IMR-90 (cell line): ENCODE data around the gene BCL11A. TPM values are rescaled to one million over a fixed set of nuclear protein-coding genes. Genes with fewer than 3 reads are reported as not detected.
A peak's percentile ranks its signal among the peaks of the same experiment; 100 is the strongest.

Experiments used
- ATAC-seq: fragments of 200-7000 bp; cut with Tn5 transposase; 2 replicates; pipeline ENCODE4 v1.9.1; 2020; ENCODE audit warnings: low read depth, mild to moderate bottlenecking, moderate library complexity
- BruUV-seq: library from RNA; stranded (reverse); fragments of 400-500 nt; replicated peaks from 2 replicates; lab custom pipeline; 2021; lab: Mats Ljungman, UMichigan
- CTCF ChIA-PET: fragments of 300-600 bp; formaldehyde crosslinking; extraction: SDS; loops from one replicate; lab custom pipeline; 2021; ENCODE audit warnings: antibody characterized with exemption; lab: Yijun Ruan, JAX
- POLR2A ChIA-PET: fragments of 300-600 bp; sonication (Branson Sonifier 250); formaldehyde crosslinking; loops from one replicate; lab custom pipeline; 2022; ENCODE audit warnings: antibody characterized with exemption; ENCODE audit not compliant: unreplicated experiment; lab: Charles Lee
- DNase-seq: peaks from one replicate; pipeline ENCODE4 v3.0.0; 2013
- H2AFZ ChIP-seq: replicated peaks from 2 replicates; pipeline ENCODE3; 2013; ENCODE audit warnings: low read length, mild to moderate bottlenecking; ENCODE audit not compliant: poor library complexity
- H2AK5ac ChIP-seq: 2 replicates; pipeline ENCODE4 v1.6.1; 2013; ENCODE audit warnings: low read depth, low read length, inconsistent platforms
- H2AK9ac ChIP-seq: replicated peaks from 2 replicates; pipeline ENCODE3; 2013; ENCODE audit warnings: mild to moderate bottlenecking, low read depth, low read length, moderate library complexity; ENCODE audit not compliant: poor library complexity
- H2BK120ac ChIP-seq: 2 replicates; pipeline ENCODE4 v1.6.1; 2013; ENCODE audit warnings: low read depth, low read length, inconsistent platforms
- H2BK15ac ChIP-seq: 3 replicates; pipeline ENCODE4 v1.6.1; 2013; ENCODE audit warnings: low read depth, low read length, inconsistent platforms
- H2BK20ac ChIP-seq: 2 replicates; pipeline ENCODE4 v1.6.1; 2013; ENCODE audit warnings: low read depth, mild to moderate bottlenecking, inconsistent platforms, low read length, moderate library complexity
- H2BK5ac ChIP-seq: 2 replicates; pipeline ENCODE4 v1.6.1; 2013; ENCODE audit warnings: mild to moderate bottlenecking, low read depth, low read length, inconsistent platforms; ENCODE audit not compliant: poor library complexity, severe bottlenecking
- H3K14ac ChIP-seq: replicated peaks from 2 replicates; pipeline ENCODE4 v1.6.1; 2013; ENCODE audit warnings: low read depth, low read length, inconsistent platforms
- H3K18ac ChIP-seq: 2 replicates; pipeline ENCODE4 v1.6.1; 2013; ENCODE audit warnings: low read depth, low read length, control low read depth
- H3K23ac ChIP-seq: 2 replicates; pipeline ENCODE4 v1.6.1; 2013; ENCODE audit warnings: low read depth, low read length, inconsistent platforms
- H3K27ac ChIP-seq: 2 replicates; pipeline ENCODE4 v1.5.1; 2013; ENCODE audit warnings: mild to moderate bottlenecking, control low read depth, low read length; ENCODE audit not compliant: insufficient read depth
- H3K27me3 ChIP-seq: 2 replicates; pipeline ENCODE4 v1.6.1; 2013; ENCODE audit warnings: low read length; ENCODE audit not compliant: control insufficient read depth, insufficient read depth
- H3K36me3 ChIP-seq: 2 replicates; pipeline ENCODE4 v1.6.1; 2013; ENCODE audit warnings: low read length, mixed read lengths; ENCODE audit not compliant: control insufficient read depth, insufficient read depth
- H3K4ac ChIP-seq: 2 replicates; pipeline ENCODE4 v1.6.1; 2013; ENCODE audit warnings: low read depth, low read length, inconsistent platforms
- H3K4me1 ChIP-seq: 2 replicates; pipeline ENCODE4 v1.6.1; 2013; ENCODE audit warnings: low read length, mixed read lengths; ENCODE audit not compliant: control insufficient read depth, insufficient read depth
- H3K4me2 ChIP-seq: 2 replicates; pipeline ENCODE4 v1.6.1; 2013; ENCODE audit warnings: low read depth, mild to moderate bottlenecking, control low read depth, low read length, moderate library complexity
- H3K4me3 ChIP-seq: 2 replicates; pipeline ENCODE4 v1.5.1; 2013; ENCODE audit warnings: low read depth, mild to moderate bottlenecking, control low read depth, low read length, moderate library complexity; ENCODE audit not compliant: insufficient read depth
- H3K56ac ChIP-seq: 2 replicates; pipeline ENCODE4 v1.6.1; 2013; ENCODE audit warnings: low read length, inconsistent platforms; ENCODE audit not compliant: insufficient read depth; ENCODE audit errors: extremely low read depth
- H3K79me1 ChIP-seq, 2 experiments: 2 replicates each; pipeline ENCODE4 v1.6.1; 2013; ENCODE audit warnings: low read length in 2 of 2, inconsistent platforms in 1 of 2, low read depth in 1 of 2
- H3K9ac ChIP-seq: 2 replicates; pipeline ENCODE4 v1.6.1; 2013; ENCODE audit warnings: low read depth, low read length, control low read depth
- H3K9me1 ChIP-seq: 2 replicates; pipeline ENCODE4 v1.6.1; 2013; ENCODE audit warnings: low read length, inconsistent platforms; ENCODE audit not compliant: insufficient read depth
- H3K9me3 ChIP-seq: 2 replicates; pipeline ENCODE4 v1.6.1; 2013; ENCODE audit warnings: low read length; ENCODE audit not compliant: control insufficient read depth, insufficient read depth
- H4K20me1 ChIP-seq: 2 replicates; pipeline ENCODE4 v1.6.1; 2013; ENCODE audit warnings: low read length, inconsistent platforms; ENCODE audit not compliant: insufficient read depth
- H4K5ac ChIP-seq: 2 replicates; pipeline ENCODE4 v1.6.1; 2013; ENCODE audit warnings: mild to moderate bottlenecking, low read depth, low read length, control low read depth
- H4K8ac ChIP-seq, 2 experiments: 2 replicates each; pipeline ENCODE4 v1.6.1; 2013; ENCODE audit warnings: low read depth in 2 of 2, low read length in 2 of 2, control low read depth in 1 of 2, inconsistent platforms in 1 of 2
- H4K91ac ChIP-seq: 2 replicates; pipeline ENCODE4 v1.6.1; 2013; ENCODE audit warnings: low read depth, low read length, inconsistent platforms; ENCODE audit not compliant: insufficient read depth
- BHLHE40 ChIP-seq: fragments of 150-350 bp; IDR thresholded peaks from 2 replicates; pipeline ENCODE4 v1.6.1; 2016; ENCODE audit warnings: mild to moderate bottlenecking, low read depth, low read length
- CEBPB ChIP-seq: IDR thresholded peaks from 2 replicates; pipeline ENCODE4 v1.6.1; 2012; ENCODE audit warnings: low read depth, low read length, improper control_type of control experiment
- CHD1 ChIP-seq: IDR thresholded peaks from 2 replicates; pipeline ENCODE4 v1.6.1; 2012; ENCODE audit warnings: low read depth, low read length, improper control_type of control experiment
- CTCF ChIP-seq: conservative IDR thresholded peaks from 2 replicates; pipeline ENCODE4 v1.5.1; 2012; ENCODE audit warnings: mild to moderate bottlenecking, low read depth, low read length, improper control_type of control experiment
- ELK1 ChIP-seq: fragments of 150-350 bp; IDR thresholded peaks from 2 replicates; pipeline ENCODE4 v1.6.1; 2016; ENCODE audit warnings: low read depth, mild to moderate bottlenecking, low read length, moderate library complexity, borderline replicate concordance
- FOS ChIP-seq: fragments of 150-350 bp; IDR thresholded peaks from 2 replicates; pipeline ENCODE4 v1.6.1; 2016; ENCODE audit warnings: low read depth, low read length
- MAFK ChIP-seq: IDR thresholded peaks from 2 replicates; pipeline ENCODE4 v1.6.1; 2012; ENCODE audit warnings: low read depth, low read length, improper control_type of control experiment
- MAZ ChIP-seq: IDR thresholded peaks from 2 replicates; pipeline ENCODE4 v1.6.1; 2012; ENCODE audit warnings: low read depth, mild to moderate bottlenecking, low read length, improper control_type of control experiment, moderate library complexity, borderline replicate concordance
- MXI1 ChIP-seq: IDR thresholded peaks from 2 replicates; pipeline ENCODE4 v1.6.1; 2012; ENCODE audit warnings: low read depth, mild to moderate bottlenecking, low read length, moderate library complexity, borderline replicate concordance
- NFE2L2 ChIP-seq: fragments of 150-350 bp; IDR thresholded peaks from 2 replicates; pipeline ENCODE4 v1.6.1; 2016; ENCODE audit warnings: low read depth, mild to moderate bottlenecking, low read length
- POLR2A ChIP-seq: IDR thresholded peaks from 2 replicates; pipeline ENCODE4 v1.6.1; 2012; ENCODE audit warnings: mild to moderate bottlenecking, low read depth, low read length
- RAD21 ChIP-seq: IDR thresholded peaks from 2 replicates; pipeline ENCODE4 v1.6.1; 2012; ENCODE audit warnings: low read length, improper control_type of control experiment
- RCOR1 ChIP-seq: IDR thresholded peaks from 2 replicates; pipeline ENCODE4 v1.6.1; 2012; ENCODE audit warnings: mild to moderate bottlenecking, low read length, improper control_type of control experiment; ENCODE audit not compliant: insufficient replicate concordance
- RFX5 ChIP-seq: IDR thresholded peaks from 2 replicates; pipeline ENCODE4 v1.8.0; 2012; ENCODE audit warnings: low read depth, mild to moderate bottlenecking, low read length, moderate library complexity
- SMC3 ChIP-seq: fragments of 150-350 bp; IDR thresholded peaks from 2 replicates; pipeline ENCODE4 v1.6.1; 2016; ENCODE audit warnings: low read depth, mild to moderate bottlenecking, antibody characterized with exemption, low read length, moderate library complexity
- USF2 ChIP-seq: fragments of 150-350 bp; IDR thresholded peaks from 2 replicates; pipeline ENCODE4 v1.6.1; 2017; ENCODE audit warnings: mild to moderate bottlenecking, antibody characterized with exemption, low read length, low read depth
- WGBS, 2 experiments: methylation state at CpG; one replicate each; pipeline versions ENCODE4 v1.1.5 to v1.1.7; 2013; ENCODE audit warnings: missing lambda C conversion rate in 2 of 2; ENCODE audit not compliant: insufficient read length in 1 of 2; ENCODE audit errors: extremely low coverage in 2 of 2; 5-methylcytosine and 5-hydroxymethylcytosine counted together
- dilution Hi-C: fragments of 300-500 bp; cut with HindIII; formaldehyde crosslinking; loops from one replicate; pipeline ENCODE4 v1.14.3; 2018; ENCODE audit warnings: low sequenced_read_pairs; ENCODE audit not compliant: unreplicated experiment
- in situ Hi-C: fragments of 300-500 bp; cut with MboI; formaldehyde crosslinking; loops from 3 replicates; pipeline ENCODE4 v1.14.3; 2019; ENCODE audit warnings: low sequenced_read_pairs, inconsistent platforms, mixed read lengths
- intact Hi-C: fragments of 100-400 bp; cut with micrococcal nuclease; formaldehyde crosslinking; loops from 2 replicates; pipeline ENCODE4 v1.10.0; 2022
- polyA plus RNA-seq, 3 experiments: library from polyadenylated mRNA; depleted of rRNA; stranded (reverse); fragments of >200 nt; gene quantifications; 2 replicates each; pipeline ENCODE4 v1.2.3, GENCODE V29; 2012; ENCODE audit warnings: low replicate concordance in 1 of 3
- total RNA-seq: library from RNA; depleted of rRNA; stranded (reverse); fragments of >200 nt; gene quantifications from 2 replicates; pipeline ENCODE4 v1.2.3, GENCODE V29; 2012

BCL11A gene
- total and polyA plus RNA-seq, 2 of the 4 experiments (the other 2 are of a cell fraction): 1.0 to 1.1 TPM

GRCh38 chr2:60414495-60415138 lies 138.8 kb downstream of the BCL11A start:
- BruUV-seq: no TSS peak
- no CpG with 5 or more reads among the region's 2 CpGs for WGBS, 2 experiments

More at GRCh38 chr2:60414495-60415138, 138.8 kb downstream of the BCL11A start:
- Histone ChIP-seq H2AK9ac (no peak overlapping the region), H2BK120ac (no peak overlapping the region), H2BK5ac (no peak overlapping the region), H3K23ac (no peak overlapping the region), H3K56ac (no peak overlapping the region), H3K36me3 (no peaks in the 10 kb centered on the region), H4K5ac (no peak overlapping the region), H4K91ac (no peak overlapping the region), H2AFZ (no peak overlapping the region), H3K4me3 (no peak overlapping the region), H3K4me1 (no peaks in the 10 kb centered on the region), H3K9me3 (no peaks in the 10 kb centered on the region), H3K79me1 (no peaks in the 10 kb centered on the region), H3K9ac (no peak overlapping the region), H2AK5ac (no peak overlapping the region), H3K27me3 (no peaks in the 10 kb centered on the region; the same call in 1 of the 2 replicates), H4K20me1 (no peaks in the 10 kb centered on the region), H3K4me2 (no peak overlapping the region), H3K4ac (no peak overlapping the region), H3K27ac (no peak overlapping the region), H3K18ac (no peak overlapping the region), H2BK20ac (no peak overlapping the region), H3K9me1 (no peaks in the 10 kb centered on the region), H3K14ac (no peak overlapping the region), H2BK15ac (no peak overlapping the region), H4K8ac (no peak overlapping the region)
- TF ChIP-seq BHLHE40: no peak
- TF ChIP-seq NFE2L2: peak; percentile 97
- no peak for TF ChIP-seq SMC3
- no peak for TF ChIP-seq MXI1
- no peak for TF ChIP-seq ELK1
- TF ChIP-seq RCOR1: no peak
- TF ChIP-seq MAZ: no peak
- TF ChIP-seq CHD1: no peak
- no peak for TF ChIP-seq RAD21
- no peak for TF ChIP-seq POLR2A
- TF ChIP-seq MAFK: peak; percentile 85
- TF ChIP-seq FOS: no peak
- TF ChIP-seq CTCF: no peak
- no peak for TF ChIP-seq USF2
- TF ChIP-seq RFX5: no peak
- TF ChIP-seq CEBPB: 0 out of 2 replicates have a peak, but pooled peaks have one; percentile 4
- dilution Hi-C loops: no loop called here
- intact Hi-C loops: no loop called here
- ChIA-PET CTCF (no interaction called here), POLR2A (no interaction called here)
- ATAC-seq (no peak), DNase-seq (peak; percentile 70)
- in situ Hi-C loops: no loop called here
